ENCODE measurements around the gene PDK2.

PDK2 gene

GRCh38 chr17:50152736-50153135 lies 57.6 kb downstream of the PDK2 start:
- no peak for DNase-seq

GRCh38 chr17:50153650-50154575 lies 58.8 kb downstream of the PDK2 start:
- no peak for DNase-seq

DNA sequence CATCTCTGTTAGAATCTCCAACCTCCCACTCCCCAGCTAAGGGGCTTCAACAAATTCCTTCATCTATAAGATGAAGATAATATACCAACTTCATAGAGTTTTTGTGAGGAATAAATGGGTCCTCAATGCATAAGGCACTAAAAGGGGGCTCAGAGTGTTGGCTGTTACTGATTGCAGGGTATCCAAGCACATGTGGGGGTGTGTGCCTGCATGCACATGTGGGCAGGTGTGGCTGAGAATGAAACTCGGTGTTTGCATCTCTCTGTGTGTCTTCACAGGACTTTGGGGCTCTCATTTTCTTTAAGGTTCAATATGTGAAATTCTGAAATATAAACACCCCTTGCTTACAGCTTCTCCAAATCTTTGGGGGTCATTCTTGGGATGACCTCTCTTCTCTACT lies 59.5 kb downstream of the PDK2 start:
- DNase-seq, result no peak

DNA sequence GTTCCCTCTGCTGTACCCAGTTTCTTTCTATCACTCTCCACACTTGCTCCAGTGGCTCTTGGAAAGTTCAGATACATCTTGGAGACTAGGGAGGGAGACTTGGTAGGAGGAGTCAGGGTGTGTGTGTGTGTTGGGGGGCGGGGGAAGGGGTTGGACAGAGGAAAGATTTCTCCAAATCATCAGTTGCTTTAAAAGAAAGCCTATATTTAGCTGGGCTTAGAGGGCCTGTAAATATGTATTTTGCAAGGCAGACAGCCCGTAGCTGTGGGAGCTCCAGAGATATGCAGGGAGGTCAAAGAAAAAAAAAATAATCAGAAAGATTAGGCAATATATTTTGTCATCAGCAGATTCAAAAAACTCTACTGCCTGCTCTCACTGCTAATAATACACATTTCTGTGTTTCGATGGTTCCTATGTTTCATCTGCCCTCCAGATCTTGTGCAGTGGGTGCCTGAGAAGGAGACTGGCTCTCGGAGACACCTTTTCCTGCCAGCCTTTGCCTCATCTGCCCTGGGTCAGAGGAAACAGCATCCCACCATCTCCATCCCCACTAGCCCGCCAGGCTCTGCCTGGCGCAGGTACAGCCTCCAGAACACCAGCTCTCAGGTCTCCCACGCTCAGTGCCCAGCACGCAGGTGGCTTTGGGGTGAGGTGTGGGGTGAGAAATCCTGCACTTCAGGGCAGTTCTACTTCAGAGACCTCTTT lies 60.1 kb downstream of the PDK2 start:
- no peak for DNase-seq

DNA sequence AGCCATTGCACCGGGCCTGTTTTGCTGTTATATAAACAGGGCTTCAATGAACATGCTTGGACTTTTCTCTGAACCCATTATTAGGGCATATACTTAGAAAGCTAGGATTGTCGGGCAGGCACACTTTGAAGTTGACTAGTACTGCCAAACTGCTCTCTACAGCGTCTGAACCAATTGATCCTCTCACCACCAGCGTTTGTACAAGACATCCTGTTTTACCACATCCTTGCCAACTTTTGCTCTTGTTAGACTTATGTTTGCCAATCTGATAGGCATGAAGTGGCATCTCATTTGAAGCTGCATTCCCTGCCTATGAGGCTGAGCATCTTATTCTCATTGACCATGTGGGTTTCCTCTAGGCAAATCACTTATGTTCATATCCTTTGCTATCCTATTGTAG lies 62.7 kb downstream of the PDK2 start:
- DNase-seq, result no peak

- peak; percentile 89 for DNase-seq
Observed at GRCh38 chr17:50161023-50161910, 66.1 kb downstream of the PDK2 start.
